ENCODE measurements around the gene MGST3.

DNA sequence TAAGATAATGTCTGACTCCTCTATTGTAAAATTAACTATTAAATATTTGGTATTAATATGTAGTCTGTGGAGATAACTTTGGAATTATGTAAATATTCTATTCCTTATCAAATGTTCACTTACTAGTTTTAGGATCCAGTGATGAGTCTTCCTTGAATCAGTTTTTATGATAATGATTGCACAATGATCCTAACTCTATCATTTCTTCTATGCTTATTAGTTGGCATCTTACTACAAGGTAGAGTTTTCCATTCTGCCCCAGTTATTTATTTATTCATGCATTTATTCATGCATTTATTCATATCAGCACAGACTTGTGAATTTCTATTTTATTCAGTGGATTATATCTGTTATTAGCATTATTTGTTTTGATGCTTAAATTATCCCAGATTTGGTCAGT is 7.4 kb upstream of the MGST3 start:
- TF ChIP-seq POLR2AphosphoS5 (IDR thresholded peaks at IDR 0.05; ENCODE audit: low read depth, low read length) (no peak), TAF1 (IDR thresholded peaks at IDR 0.05; ENCODE audit: borderline replicate concordance, low read depth, low read length) (no peak)

Data from GM12892 (cell line).